ENCODE results near the gene RNF223.
"Not testable (repeated sequence)": the region's sequence is repeated elsewhere in the genome, so short reads cannot be mapped to it uniquely, and the experiment has no call there.

RNF223 gene

DNA sequence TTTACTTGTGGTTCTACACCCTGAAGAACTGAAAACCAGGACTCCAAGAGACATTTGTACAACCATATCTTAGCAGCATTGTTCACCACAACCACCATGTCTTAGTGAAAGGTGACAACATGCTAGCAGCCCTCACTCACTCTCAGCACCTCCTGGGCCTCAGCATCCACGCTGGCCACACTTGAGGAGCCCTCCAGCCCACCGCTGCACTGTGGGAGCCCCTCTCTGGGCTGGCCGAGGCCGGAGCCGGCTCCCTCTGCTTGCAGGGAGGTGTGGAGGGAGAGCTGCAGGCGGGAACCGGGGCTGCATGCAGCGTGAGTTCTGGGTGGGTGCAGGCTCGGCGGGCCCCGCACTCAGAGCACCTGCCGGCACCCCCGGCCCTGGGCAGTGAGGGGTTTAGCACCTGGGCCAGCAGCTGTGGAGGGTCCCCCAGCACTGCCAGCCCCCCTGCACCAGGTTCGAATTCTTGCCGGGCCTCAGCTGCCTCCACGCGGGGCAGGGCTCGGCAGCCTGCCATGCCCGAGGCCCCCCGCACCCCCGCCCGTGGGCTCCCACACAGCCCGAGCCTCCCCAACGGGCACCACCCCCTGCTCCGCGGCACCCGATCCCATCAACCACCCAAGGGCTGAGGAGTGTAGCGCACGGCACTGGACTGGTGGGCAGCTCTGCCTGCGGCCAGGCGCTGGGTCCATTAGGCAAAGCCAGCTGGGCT, 32.6 kb upstream of the RNF223 start:
- no peak for DNase-seq

DNA sequence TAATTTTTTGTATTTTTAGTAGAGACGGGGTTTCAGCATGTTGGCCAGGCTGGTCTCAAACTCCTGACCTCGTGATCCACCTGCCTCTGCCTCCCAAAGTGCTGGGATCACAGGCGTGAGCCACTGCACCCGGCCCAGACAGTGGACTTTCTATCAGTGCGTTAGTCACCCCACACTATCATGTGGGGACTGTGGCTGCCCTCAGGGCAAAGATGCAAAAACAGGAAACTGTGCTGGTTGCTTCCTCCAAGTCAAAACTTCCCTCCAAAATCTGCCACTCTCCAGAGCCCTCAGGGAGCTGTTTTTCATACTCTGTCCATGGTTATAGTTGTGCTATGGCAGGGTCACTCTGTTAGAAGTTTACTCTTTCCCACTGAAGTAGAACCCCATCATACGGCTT, 30.0 kb upstream of the RNF223 start:
- DNase-seq, result not testable (repeated sequence)

DNA sequence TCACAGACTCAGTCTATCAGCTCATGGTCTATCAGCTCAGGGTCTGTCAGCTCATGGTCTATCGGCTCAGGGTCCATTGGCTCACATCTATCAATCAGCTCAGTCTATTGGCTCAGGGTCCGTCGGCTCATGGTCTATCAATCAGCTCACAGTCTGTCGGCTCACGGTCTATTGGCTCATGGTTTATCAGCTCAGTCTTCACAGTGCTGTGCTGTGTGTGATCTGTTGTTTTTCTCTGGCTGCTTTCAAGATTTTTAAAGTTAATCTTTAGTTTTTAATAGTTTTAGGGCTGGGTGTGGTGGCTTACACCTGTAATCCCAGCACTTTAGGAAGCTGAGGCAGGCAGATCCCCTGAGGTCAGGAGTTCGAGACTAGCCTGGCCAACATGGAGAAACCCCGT, 27.4 kb upstream of the RNF223 start:
- DNase-seq, result no peak

DNA sequence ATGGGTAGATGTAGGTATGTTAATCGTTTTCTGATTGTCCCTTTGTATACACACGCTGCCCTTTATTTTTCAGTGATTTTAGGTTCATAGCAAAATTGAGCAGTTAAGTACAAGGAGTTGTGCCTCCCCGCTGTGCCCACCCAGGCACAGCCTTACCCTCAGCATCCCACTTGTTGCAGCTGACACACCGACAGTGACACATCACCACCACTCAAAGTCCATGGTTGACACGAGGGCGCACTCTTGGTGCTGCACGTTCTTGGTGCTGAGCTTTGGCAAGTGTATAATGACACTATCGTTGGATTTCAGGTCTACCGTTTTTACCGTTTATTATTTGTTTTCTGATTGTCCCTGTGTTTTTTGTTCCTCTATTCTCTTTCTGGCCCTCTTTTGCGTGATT, 26.2 kb upstream of the RNF223 start:
- DNase-seq, result no peak

DNA sequence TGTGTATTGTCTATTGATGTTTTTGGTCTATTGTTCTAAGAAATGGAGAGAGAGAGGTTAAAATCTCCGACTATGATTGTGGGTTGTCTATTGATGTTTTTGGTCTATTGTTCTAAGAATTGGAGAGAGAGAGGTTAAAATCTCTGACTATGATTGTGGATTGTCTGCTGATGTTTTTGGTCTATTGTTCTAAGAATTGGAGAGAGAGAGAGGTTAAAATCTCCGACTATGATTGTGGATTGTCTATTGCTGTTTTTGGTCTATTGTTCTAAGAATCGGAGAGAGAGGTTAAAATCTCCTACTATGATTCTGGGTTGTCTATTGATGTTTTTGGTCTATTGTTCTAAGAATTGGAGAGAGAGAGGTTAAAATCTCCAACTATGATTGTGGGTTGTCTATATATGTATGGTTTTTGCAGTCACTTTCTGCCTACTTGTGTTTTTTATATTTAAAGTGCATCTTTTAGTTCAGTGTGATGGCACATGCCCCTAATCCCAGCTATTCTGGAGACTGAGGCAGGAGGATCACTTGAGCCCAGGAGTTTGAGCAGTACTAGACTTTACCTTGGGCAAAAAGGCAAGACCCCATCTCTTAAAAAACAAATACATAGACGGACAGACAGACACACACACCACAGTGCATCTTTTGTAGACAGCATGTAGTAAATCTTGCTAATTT, 25.5 kb upstream of the RNF223 start:
- no peak for DNase-seq

DNA sequence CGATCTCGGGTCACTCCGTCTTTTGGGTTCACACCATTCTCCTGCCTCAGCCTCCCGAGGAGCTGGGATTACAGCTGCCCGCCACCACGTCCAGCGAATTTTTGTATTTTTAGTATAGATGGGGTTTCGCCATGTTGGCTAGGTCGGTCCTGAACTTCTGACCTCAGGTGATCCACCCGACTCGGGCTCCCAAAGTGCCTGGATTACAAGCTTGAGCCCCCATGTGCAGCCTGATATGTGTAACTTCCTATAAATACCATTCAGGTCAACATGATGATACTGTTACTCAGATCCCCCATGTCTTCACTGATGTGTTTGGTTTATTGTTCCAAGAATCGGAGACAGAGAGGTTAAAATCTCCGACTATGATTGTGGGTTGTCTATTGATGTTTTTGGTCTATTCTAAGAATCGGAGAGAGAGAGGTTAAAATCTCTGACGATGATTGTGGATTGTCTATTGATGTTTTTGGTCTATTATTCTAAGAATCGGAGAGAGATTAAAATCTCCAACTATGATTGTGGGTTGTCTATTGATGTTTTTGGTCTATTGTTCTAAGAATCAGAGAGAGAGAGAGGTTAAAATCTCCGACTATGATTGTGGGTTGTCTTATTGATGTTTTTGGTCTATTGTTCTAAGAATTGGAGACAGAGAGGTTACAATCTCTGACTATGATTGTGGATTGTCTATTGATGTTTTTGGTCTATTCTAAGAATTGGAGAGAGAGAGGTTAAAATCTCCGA, 24.7 kb upstream of the RNF223 start:
- no peak for DNase-seq

DNA sequence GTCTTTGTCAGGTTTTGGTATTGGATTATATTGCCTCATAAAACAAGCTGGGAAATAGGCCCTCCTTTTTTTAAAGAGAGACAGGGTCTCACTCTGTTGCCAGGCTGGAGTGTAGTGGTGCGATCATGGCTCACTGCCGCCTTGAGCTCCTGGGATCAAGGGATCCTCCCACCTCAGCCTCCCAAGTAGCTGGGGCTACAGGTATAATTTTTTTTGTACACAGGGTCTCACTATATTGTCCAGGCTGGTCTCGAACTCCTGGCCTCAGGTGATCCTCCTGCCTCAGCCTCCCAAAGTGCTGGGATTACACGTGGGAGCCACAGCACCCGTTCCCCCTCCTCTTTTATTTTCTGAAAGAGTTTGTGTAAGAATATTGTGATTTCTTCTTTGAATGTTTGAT, 22.0 kb upstream of the RNF223 start:
- DNase-seq, result not testable (repeated sequence)

DNA sequence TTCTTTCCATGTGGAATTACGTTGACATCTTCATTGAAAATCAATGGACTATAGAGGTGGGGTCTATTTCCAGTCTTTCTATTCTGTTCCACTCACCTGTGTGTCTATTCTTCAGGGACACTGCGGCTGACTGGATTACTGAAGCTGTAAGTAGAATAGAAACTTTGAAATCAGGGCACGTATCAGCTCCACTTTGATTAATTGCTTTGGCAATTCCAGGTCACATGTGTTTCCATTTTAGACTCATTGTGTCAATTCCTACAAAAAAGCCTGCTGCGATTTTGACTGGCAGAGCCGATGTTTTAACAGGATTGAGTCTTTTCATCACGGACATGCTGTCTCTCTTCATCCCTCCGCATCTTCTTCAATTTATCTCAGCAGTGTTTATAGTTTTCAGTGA, 20.9 kb upstream of the RNF223 start:
- DNase-seq, result no peak

DNA sequence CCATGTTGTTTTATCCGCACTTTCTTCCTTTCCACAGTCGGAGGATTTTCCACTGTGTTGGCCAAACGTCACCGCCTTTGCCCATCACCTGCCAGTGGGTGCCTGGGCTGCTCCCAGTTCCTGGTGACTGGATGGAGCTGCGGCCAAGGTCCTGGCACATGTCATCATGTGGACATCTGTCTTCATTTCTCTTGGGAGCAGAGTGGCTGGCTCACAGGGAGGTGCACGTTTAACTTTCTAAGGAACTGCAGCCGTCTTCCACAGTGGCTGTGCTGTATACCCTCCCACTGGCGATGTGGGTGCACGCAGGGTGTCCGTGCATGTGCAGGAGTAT, 19.5 kb upstream of the RNF223 start:
- no peak for DNase-seq

DNA sequence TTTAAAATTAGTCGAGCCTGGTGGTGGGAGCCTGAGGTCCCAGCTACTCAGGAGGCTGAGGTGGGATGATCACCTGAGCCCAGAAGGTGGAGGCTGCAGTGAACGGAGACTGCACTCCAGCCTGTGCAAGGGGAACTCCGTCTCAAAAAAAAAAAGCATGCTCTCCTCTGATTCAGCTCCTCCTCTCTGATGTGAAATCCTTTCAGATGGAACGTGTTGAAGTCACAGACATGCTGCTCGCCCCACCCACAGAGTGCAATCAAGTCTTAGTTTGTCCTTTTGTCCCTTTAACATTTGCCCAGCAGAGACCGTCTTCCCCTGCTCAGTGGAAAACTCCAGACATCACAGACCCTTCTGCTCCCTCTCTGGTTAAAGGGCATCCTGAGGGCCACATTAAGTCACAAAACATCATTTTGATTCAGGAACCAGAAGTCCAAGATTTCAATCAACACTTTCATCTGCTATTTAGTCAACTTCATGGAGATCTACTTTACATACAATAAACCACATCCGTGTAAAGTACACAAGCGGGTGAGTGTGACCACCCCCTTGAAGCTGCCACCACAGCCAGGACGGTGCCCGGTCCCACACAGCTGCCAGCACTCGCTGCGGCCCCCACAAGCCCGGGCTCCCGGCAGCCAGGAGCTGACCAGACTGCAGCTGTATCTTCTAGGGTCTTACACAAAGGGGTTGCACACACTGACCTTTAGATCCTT, 18.9 kb upstream of the RNF223 start:
- no peak for DNase-seq

DNA sequence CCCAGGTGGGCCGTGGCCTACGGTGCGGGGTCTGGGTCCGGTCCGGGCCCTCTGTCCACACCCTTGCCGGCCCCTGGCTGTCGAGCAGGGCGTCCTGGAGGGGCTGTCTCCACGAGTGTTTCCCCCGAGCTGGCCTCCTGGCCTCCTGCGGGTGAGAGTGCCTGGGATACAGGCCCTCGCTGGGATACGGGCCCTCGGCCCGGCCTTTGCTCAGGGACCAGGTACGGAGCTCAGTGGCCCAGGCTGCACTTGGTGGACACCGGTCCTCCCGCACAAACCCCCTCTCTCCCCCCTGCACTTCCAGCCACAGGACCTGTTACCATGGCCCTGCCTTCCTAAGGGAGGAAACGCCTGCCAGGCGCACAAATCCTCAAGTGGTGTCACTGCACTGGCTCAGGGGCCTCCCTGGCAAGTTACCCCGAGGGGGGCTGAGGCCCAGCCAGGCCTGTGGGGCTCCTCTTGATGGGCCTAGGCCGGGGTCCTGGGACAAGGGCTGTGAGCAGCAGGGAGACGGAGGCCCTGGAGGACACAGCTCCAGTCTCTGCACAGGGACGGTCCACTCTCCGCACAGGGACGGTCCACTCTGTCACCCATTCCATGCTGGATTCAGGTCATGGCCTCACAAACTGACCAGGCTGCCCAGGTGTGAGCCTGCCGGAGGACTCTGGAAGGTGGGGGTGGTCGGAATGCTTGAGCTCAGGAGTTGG, 18.2 kb upstream of the RNF223 start:
- DNase-seq, result no peak

DNA sequence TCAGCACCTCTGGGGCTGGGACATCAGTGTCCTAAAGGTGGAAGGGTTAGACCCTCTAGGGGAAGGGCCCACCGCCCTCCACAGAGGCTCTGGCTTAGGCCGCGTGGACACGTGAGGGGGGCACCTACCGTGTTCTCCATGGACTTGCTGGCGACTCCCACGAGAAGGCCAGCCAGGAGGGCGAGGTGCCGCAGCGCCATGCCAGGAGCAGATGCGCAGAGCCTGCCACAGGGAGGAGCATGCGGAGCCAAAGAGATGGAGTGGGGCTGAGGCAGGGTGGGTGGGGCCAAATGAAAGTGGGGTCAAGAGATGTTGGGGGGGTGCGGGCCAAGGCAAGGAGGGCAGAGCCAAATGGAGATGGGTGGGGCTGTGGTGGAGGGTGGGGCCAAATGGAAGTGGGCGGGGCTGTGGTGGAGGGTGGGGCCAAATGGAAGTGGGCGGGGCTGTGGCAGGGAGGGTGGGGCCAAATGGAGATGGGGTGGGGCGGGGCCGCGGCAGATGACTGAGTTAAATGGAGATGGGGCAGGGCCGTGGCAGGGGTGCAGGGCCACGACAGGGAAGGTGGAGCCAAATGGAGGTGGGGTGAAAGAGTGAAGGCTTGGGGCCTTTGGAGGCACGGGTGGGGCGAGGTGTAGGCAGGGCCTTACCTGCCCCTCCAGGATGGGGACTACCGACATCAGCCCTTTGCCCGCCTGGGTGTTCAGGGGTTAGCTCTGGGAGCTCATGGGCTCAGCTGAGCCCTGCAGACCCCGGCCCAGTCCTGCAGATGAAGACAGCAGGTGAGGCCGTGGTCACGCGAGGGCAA, 17.4 kb upstream of the RNF223 start:
- peak; percentile 65 for DNase-seq

DNA sequence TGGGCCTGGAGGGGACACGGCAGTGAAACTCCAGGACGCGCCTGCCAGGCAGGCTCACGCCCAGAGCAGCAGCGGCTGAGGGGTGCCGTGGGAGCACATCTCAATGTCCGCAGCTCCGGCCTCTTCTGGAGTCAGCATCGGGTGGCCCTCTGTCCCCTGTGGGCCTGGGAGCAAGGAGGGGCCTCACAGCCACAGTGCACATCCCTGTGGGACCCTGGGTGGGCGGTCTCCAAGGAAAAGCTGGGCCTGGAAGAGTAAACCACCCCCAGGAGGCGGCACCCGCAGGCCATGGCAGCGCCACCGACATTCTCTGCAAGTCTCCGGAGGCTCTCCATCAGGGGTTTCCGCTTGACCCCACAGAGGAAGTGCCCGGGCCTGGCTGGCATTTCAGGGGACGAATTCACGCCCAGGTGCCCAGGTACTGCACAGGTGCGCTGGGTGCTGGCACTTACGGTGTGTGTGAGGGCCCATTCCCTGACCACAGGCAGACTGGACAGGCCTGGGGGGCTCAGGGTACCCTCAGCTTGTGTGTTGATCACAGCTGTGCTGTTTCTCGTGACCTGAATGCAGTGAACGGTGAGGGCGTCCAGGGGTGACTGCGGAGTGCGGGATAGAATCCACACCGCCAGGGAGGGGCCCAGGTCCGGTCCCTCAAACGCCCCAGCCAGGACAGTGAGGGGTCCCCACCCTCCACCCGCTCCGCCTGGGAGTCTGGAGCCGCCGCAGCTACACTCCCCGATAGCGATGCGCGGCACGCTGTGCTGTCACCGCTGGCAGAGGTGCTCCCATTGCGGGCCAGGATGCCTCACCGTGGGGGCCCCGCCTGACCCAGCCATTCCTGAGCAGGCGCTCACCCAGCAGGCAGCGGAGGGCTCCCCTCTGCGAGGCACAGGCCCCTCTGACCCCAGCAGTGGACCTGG, 16.6 kb upstream of the RNF223 start:
- DNase-seq, result peak; percentile 50

DNA sequence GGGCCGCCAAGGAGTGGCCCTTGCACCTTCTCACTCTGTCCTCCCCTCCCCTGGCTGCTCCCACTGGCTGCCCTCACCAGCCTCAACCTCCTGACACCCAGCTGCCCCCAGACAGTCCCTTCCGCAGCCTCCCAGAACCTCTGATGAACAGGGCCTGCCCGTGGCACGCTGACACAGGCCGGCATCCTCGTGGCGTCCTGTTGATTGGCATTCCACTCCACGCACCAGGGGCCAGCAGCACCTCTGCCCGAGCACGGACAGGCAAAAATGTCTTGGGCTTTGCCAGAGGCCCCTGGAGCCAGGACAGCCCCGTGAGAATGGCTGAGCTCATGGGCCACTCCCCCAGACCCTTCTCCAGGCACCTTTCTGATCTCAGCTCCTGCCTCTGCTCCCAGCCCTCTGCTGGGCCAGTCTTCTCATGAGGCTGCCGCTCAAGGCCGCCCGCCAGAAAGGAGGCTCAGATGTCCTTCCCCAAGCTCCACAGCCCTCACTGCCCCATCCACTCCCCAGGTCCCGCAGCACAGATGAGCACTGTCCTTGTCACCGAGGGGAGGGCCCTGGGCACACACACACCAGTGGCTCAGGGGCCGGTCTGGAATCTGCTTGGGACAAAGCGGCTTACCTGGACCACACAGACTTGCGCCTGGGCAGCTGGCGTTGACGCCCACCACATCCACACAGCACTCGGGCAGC, 15.8 kb upstream of the RNF223 start:
- DNase-seq, result no peak

DNA sequence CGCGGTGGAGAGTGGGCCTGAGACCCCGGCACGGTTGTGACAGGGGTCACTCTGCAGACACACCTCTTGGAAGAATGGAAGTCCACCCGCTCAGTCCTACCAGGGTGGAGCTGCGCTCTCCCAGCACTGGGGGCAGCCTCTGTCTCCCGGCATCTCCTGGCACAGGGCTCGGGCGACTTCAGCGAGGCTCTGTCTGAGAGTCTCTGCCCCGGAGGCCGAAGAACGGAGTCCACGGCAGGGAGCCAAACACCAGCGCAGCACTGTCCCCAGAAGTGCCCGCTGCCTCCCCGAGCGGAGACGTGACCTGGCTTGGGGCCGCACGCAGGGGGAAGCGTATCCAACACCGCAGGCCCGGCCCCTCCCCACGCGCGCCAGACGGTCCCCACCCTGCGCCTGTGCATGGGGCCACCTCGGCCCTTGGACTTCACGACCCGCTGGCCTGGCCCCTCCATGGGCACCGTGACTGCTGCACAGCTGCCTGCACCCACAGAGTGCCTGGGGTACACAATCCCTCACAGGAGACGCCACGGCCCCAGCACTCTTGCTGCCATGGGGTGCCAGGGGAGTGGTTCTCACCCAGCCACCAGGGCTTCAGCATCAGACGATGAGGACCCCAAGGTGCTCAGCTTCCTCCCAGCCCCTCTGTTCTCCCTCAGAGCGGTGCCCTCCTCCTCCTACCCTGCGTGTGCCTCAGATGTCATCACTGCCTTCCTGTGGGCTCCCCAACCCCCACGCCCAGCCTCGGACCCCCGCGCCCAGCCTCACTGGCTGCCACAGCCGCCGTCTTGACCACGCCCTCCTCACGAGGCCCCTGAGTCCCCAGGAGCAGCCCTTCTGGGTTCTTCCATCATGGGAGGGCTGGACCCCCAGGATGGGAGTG, 14.9 kb upstream of the RNF223 start:
- no peak for DNase-seq

DNA sequence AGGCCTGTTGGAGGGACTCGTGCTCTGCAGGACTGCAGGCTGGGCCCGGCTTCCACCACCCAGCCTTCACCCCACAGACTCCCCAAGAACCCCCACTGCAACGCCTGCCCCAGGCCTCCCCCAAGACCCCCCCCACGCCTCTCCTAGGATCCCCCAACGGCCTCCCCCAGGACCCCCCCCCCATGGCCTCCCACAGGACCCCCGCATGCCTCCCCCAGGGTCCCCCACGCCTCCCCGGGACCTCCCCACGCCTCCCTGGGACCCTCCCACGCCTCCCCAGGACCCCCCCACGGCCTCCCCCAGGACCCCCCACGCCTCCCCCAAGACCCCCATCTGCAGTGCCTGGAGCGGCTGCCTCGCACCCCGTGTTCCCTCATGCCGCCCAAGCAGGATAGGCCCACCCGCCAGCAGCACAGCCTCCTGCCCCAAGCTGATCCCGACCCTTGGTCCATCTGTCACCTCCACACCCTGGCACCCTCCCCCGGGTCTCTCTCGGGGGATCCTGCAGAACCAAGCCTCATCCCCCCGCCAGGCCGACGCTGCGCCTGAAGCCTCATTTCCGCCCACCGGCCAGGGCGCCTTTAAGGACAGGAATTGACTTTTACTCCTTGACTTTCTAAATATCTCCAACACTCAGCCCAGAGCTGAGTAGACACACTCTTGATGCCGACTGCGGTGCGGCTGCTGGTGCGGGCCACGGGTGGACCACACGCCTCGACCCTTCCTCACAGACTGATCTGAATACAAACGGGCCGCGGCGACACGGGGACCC, 14.1 kb upstream of the RNF223 start:
- DNase-seq, result no peak

DNA sequence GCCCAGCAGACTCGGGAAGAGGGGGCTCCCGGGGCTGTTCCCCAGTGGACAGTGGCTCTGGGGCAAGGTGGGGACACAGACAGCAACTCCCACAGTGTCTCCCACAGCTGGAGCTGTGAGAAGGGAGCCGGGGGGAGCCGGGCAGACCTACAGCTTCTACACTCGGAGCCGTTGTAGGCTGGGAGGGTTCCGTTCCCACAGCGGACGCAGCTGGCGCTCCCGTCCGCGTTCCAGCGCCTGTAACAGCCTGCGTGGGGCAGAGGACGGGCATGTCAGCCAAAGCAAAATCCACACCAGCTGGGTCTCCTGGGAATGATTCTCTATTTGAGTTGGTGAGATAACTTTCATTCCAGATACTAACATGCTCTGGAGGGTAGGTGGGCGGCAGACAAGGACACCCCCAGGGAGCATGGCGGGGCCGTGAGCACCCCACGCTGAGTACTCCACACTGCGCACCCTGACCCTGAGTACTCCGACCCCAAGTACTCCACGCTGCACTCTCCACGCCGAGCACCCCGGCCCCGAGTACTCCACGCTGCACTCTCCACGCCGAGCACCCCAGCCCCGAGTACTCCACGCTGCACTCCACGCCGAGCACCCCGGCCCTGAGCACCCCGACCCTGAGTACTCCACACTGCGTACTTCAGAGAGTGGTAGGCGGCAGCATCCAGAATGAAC, 13.4 kb upstream of the RNF223 start:
- no peak for DNase-seq

DNA sequence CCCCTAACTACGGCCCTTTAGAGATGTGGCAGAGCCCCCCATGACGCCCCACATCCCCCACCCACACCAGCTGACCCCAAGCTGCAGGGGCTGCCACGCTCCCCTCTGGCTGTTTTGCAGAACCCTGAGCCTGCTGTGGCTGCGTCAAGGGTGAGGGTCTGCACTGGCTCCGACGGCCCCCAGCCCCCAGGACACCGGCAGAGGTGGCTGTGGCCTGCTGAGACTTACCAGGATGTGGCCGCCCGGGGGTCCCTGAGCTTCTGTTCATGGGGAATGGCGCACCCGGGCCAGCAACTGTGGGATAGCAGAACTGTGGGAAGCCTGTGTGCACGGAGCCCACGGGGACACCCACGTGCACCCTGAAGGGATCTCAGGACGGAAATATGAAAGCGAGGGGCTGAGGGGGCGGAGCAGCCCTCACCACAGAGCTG, 12.8 kb upstream of the RNF223 start:
- DNase-seq, result no peak

Data from activated CD8-positive, alpha-beta memory T cell treated with anti-CD3 and anti-CD28 coated beads, Interleukin-2, amount 50 U/mL, for 48 hours (primary cell).